Osteocyte (in vitro differentiated cells): ENCODE data around the gene EYA2. TPM values are rescaled to one million over a fixed set of nuclear protein-coding genes. Genes with fewer than 3 reads are reported as not detected.

ENCODE experiments used
- DNase-seq: peaks from one replicate; pipeline ENCODE4 v3.0.0; 2021; ENCODE audit warnings: mixed read lengths; ENCODE audit not compliant: unreplicated experiment; ENCODE audit errors: extremely low spot score
- H3K27ac Mint-ChIP-seq: one replicate; pipeline ENCODE4 v1.8.0; 2021; ENCODE audit warnings: mild to moderate bottlenecking, mixed read lengths; ENCODE audit not compliant: unreplicated experiment
- H3K27me3 Mint-ChIP-seq: one replicate; pipeline ENCODE4 v1.8.0; 2021; ENCODE audit warnings: mixed read lengths; ENCODE audit not compliant: unreplicated experiment
- H3K36me3 Mint-ChIP-seq: one replicate; pipeline ENCODE4 v1.8.0; 2021; ENCODE audit warnings: mixed read lengths; ENCODE audit not compliant: unreplicated experiment
- H3K4me1 Mint-ChIP-seq: one replicate; pipeline ENCODE4 v1.8.0; 2021; ENCODE audit warnings: mixed read lengths; ENCODE audit not compliant: unreplicated experiment
- H3K4me3 Mint-ChIP-seq: one replicate; pipeline ENCODE4 v1.8.0; 2021; ENCODE audit warnings: mild to moderate bottlenecking, moderate library complexity, mixed read lengths; ENCODE audit not compliant: unreplicated experiment
- H3K9me3 Mint-ChIP-seq: one replicate; pipeline ENCODE4 v1.8.0; 2021; ENCODE audit warnings: mixed read lengths; ENCODE audit not compliant: unreplicated experiment
- total RNA-seq: library from RNA; stranded (reverse); gene quantifications from 2 replicates; pipeline ENCODE4 v1.2.1, GENCODE V29; 2021
- TF ChIP-seq, protein P1 (sequence below): fragments of 200-600 bp; sonication (generic); IDR thresholded peaks from 2 replicates; pipeline ENCODE4 v1.5.0; 2021; ENCODE audit warnings: antibody characterized with exemption, mild to moderate bottlenecking, moderate library complexity

EYA2 gene
- total RNA-seq, 1 donor from 2014 or later, result not detected

DNA sequence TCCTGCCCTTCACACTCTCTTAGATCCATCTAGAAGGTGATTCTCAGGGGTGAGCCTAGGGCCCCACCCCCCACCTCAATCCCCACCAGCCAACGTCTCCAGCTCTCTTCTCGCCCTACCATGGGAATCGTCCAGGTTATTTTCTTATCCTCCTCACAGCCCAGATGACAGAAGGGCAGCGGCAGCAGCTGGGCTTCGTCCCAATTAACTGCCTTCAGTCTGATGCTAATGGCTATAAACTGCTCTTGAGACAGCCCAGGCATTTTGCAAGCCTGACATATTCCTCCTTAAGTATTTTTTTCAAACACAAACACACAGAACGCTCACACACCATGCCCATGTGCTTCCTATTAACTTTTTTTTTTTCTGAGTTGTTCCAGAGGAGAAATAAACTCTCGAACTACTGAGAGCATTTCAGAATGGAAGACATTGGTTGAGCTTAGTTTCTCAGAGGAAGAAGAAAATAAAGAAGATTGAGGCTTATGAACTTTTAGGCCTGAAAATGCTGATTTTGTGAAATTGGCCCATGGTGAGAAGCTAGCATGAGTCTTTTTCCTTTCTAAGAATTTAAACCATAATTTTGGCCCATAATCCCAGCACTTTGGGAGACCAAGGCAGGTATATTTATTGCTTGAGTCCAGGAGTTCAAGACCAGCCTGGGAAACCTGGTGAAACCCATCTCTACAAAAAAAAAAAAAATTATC, 124.6 kb downstream of the EYA2 start:
- H3K27me3 Mint-ChIP-seq, result peaks cover 46% of the 10 kb centered on the region
- no peak for DNase-seq
- no peaks in the 10 kb centered on the region for H3K9me3 Mint-ChIP-seq
- peak overlapping the region; percentile 28 for H3K27ac Mint-ChIP-seq
- no peak overlapping the region for H3K4me3 Mint-ChIP-seq
- TF ChIP-seq, protein P1, sequence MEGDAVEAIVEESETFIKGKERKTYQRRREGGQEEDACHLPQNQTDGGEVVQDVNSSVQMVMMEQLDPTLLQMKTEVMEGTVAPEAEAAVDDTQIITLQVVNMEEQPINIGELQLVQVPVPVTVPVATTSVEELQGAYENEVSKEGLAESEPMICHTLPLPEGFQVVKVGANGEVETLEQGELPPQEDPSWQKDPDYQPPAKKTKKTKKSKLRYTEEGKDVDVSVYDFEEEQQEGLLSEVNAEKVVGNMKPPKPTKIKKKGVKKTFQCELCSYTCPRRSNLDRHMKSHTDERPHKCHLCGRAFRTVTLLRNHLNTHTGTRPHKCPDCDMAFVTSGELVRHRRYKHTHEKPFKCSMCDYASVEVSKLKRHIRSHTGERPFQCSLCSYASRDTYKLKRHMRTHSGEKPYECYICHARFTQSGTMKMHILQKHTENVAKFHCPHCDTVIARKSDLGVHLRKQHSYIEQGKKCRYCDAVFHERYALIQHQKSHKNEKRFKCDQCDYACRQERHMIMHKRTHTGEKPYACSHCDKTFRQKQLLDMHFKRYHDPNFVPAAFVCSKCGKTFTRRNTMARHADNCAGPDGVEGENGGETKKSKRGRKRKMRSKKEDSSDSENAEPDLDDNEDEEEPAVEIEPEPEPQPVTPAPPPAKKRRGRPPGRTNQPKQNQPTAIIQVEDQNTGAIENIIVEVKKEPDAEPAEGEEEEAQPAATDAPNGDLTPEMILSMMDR, result no peak
- peaks cover 2% of the 10 kb centered on the region for H3K4me1 Mint-ChIP-seq
- no peaks in the 10 kb centered on the region for H3K36me3 Mint-ChIP-seq

DNA sequence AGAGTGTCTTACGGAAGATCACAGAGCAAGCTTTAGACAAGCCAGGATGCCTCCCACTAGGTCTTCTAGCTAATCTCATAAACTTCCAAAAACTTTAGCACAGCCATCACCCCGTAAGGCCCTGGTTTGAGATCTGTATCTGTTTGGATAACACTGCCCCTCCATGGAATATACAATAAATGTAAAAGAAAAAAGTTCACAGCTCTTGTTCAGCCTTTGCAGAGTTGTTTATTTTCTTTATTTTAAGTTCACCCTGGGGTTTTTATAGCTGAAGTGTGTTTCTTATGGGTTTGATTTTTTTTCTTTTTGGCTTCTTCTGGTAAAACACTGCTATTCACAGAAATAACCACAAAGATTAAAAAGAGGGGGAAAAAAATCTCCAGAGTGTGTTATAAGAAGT, 125.6 kb downstream of the EYA2 start:
- H3K27ac Mint-ChIP-seq, result no peak overlapping the region
- DNase-seq, result no peak
- no peaks in the 10 kb centered on the region for H3K36me3 Mint-ChIP-seq
- H3K27me3 Mint-ChIP-seq, result peaks cover 56% of the 10 kb centered on the region
- TF ChIP-seq, protein P1, result no peak
- H3K4me1 Mint-ChIP-seq, result peaks cover 2% of the 10 kb centered on the region
- H3K4me3 Mint-ChIP-seq, result no peak overlapping the region
- no peaks in the 10 kb centered on the region for H3K9me3 Mint-ChIP-seq

- DNase-seq, result no peak
- peaks cover 2% of the 10 kb centered on the region for H3K4me1 Mint-ChIP-seq
- TF ChIP-seq, protein P1, result no peak
- no peak overlapping the region for H3K4me3 Mint-ChIP-seq
- H3K9me3 Mint-ChIP-seq, result no peaks in the 10 kb centered on the region
- no peak overlapping the region for H3K27ac Mint-ChIP-seq
- peaks cover 62% of the 10 kb centered on the region for H3K27me3 Mint-ChIP-seq
- H3K36me3 Mint-ChIP-seq, result no peaks in the 10 kb centered on the region
Observed at GRCh38 chr20:47021850-47022249, 127.2 kb downstream of the EYA2 start.

DNA sequence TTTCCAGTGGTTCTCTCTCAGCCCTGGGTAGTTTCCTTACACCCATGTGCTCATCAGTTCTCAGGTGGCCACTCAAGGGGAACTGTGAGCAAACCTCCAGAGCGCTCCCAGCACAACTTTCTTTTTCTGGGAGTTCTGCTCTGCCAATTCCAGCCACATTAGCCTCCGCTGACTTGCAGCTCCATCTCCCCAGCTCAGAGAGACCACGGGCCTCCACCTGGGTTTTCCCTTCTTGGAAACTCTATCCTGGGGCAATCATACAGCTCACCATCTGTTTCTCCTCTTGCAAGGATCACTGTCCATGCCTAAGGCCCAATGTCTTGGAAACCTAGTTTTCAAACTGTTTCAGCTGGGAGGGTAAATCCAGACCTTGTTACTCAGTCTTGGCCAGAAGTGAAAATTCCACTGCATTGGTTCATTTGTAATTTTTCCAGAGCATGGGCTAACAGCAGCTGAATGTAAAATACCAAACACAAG, 129.9 kb downstream of the EYA2 start:
- DNase-seq, result no peak
- TF ChIP-seq, protein P1, result no peak
- Mint-ChIP-seq H3K27me3 (peaks cover 64% of the 10 kb centered on the region), H3K4me3 (no peak overlapping the region), H3K27ac (no peak overlapping the region), H3K4me1 (no peaks in the 10 kb centered on the region), H3K9me3 (peaks cover 2% of the 10 kb centered on the region), H3K36me3 (no peaks in the 10 kb centered on the region)

GRCh38 chr20:47027042-47027441, 132.4 kb downstream of the EYA2 start:
- TF ChIP-seq, protein P1, result no peak
- Mint-ChIP-seq H3K9me3 (peaks cover 5% of the 10 kb centered on the region), H3K4me3 (no peak overlapping the region), H3K27ac (no peak overlapping the region), H3K27me3 (peaks cover 52% of the 10 kb centered on the region), H3K4me1 (no peaks in the 10 kb centered on the region), H3K36me3 (no peaks in the 10 kb centered on the region)
- DNase-seq, result no peak
